ENCODE measurements around the gene LRRC8A. TPM values are rescaled to one million over a fixed set of nuclear protein-coding genes. Genes with fewer than 3 reads are reported as not detected.

Gene LRRC8A
- total RNA-seq, 6 experiments from 2014 or later, result 8.6 to 46.1 (median 22.1) TPM

DNA sequence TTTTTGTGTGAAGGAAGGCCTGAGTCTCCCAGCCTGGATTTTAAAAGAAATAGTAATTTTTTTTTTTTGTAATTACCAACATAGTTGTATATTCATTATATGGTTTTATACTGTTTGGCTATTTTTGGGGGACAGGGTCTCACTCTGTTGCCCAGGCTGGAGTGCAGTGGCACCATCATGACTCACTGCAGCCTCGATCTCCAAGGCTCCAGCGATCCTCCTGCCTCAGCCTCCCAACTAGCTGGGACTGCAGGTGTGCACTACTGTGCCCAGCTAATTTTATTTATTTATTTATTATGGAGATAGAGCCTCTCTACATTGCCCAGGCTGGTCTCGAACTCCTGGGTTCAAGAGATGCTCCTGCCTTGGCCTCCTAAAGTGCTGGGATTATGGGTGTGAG lies 5.1 kb downstream of the LRRC8A start:
- WGBS (ENCODE audit: insufficient coverage, low coverage, low lambda C conversion rate, missing lambda C conversion rate), result 100% methylated on average over 3 of the region's 3 CpGs

DNA sequence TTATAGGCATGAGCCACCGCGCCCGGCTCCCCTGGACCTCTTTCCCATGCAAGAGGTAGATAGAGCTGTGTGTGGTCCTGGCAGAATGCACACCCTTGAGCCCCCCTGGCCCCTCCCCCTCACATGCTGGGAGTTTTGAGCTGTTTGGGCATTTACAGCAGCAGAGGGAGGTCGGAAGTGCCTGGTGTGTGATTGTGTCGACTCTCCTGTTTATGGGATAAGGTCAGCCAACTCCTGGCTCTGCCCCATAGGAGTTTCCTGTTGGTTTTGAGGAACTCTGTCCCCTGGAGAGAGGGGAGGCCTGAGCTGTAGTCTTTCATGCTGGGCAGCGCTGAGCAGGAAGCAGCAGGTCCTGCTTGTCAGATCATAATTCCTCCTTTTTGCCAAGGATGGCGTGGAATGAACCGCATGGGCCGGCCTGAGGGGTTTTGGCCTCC lies 6.0 kb downstream of the LRRC8A start:
- 32% methylated on average over 5 of the region's 9 CpGs for WGBS (ENCODE audit: insufficient coverage, low coverage, low lambda C conversion rate, missing lambda C conversion rate)
- Histone ChIP-seq H3K27me3 (no peaks in the 10 kb centered on the region), H3K27ac (no peak overlapping the region), H3K36me3 (peaks cover 0 to 17% (median 9%) of the 10 kb centered on the region in 4 donors), H3K4me3 (no peak overlapping the region), H3K9me3 (no peaks in the 10 kb centered on the region), H3K4me1 (peaks cover 0 to 29% (median 5%) of the 10 kb centered on the region in 4 donors)
- DNase-seq (no peak), ATAC-seq (no peak)
- intact Hi-C loops (cut with DNase I), result no loop called here
- TF ChIP-seq, protein P1, sequence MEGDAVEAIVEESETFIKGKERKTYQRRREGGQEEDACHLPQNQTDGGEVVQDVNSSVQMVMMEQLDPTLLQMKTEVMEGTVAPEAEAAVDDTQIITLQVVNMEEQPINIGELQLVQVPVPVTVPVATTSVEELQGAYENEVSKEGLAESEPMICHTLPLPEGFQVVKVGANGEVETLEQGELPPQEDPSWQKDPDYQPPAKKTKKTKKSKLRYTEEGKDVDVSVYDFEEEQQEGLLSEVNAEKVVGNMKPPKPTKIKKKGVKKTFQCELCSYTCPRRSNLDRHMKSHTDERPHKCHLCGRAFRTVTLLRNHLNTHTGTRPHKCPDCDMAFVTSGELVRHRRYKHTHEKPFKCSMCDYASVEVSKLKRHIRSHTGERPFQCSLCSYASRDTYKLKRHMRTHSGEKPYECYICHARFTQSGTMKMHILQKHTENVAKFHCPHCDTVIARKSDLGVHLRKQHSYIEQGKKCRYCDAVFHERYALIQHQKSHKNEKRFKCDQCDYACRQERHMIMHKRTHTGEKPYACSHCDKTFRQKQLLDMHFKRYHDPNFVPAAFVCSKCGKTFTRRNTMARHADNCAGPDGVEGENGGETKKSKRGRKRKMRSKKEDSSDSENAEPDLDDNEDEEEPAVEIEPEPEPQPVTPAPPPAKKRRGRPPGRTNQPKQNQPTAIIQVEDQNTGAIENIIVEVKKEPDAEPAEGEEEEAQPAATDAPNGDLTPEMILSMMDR (IDR thresholded peaks at IDR 0.05), result no peak
- TF ChIP-seq POLR2A (IDR thresholded peaks at IDR 0.05), result no peak

More for the DNA sequence above, 5.1 kb downstream of the LRRC8A start:
- ATAC-seq, result no peak
- DNase-seq, result no peak
- Histone ChIP-seq H3K4me3 (no peak overlapping the region), H3K27me3 (no peaks in the 10 kb centered on the region), H3K27ac (no peak overlapping the region), H3K36me3 (peaks cover 0 to 17% (median 9%) of the 10 kb centered on the region in 4 donors), H3K9me3 (no peaks in the 10 kb centered on the region), H3K4me1 (peaks cover 0 to 22% (median under 1%) of the 10 kb centered on the region in 4 donors)
- intact Hi-C loops (cut with DNase I), result no loop called here
- TF ChIP-seq, protein P1 (IDR thresholded peaks at IDR 0.05), result no peak
- TF ChIP-seq POLR2A (IDR thresholded peaks at IDR 0.05), result no peak

DNA sequence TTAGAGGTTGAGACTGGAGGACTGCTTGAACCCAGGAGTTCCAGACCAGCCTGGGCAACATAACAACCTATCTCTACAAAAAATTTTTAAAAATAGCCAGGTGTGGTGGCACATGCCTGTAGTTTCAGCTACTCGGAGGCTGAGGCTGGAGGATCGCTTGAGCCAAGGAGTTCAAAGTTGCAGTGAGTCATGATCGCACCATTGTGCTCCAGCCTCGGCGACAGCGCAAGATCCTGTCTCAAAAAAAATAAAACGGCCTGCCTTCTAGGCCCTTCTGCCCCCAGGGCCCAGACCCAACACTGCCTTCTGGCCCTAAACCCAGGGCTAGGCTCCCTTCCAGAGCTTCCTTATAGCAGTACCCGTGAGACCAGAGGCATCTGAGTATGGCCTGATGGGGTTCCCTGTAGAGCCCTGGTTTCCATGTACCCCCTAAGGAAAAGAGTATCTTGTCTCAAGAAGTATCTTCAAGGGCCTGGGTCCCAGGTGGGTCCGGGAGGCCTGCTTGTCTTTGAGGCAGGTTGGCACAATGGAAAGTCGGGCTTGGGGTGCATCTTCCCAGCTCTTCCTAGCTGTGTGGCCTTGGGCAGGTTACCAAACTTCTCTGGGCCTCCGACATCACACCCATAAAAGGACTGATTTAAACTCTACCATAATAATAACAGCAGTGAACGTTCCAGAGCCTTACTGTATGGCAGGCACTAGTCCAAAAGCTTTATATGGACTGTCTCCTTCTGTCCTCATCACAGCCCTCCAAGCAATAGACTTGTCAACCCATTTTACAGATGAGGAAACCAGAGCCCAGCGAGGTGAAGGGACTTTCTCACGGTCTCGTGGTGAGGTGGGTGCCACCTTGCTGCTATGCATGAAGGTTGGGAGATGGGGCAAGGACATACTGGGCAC lies 9.6 kb downstream of the LRRC8A start:
- peaks cover 0 to 17% (median 6%) of the 10 kb centered on the region in 4 donors for H3K4me1 ChIP-seq
- no peaks in the 10 kb centered on the region for H3K9me3 ChIP-seq
- no peak overlapping the region for H3K4me3 ChIP-seq
- no peak for DNase-seq
- no peak for ATAC-seq
- no peak for TF ChIP-seq POLR2A (IDR thresholded peaks at IDR 0.05)
- TF ChIP-seq, protein P1 (IDR thresholded peaks at IDR 0.05), result no peak
- peaks cover 0 to 12% (median 6%) of the 10 kb centered on the region in 4 donors for H3K36me3 ChIP-seq
- H3K27me3 ChIP-seq, result no peaks in the 10 kb centered on the region
- H3K27ac ChIP-seq, result peak overlapping the region; percentile 46 to 69 (median 63)
- WGBS (ENCODE audit: insufficient coverage, low coverage, low lambda C conversion rate, missing lambda C conversion rate), result 71% methylated on average over 6 of the region's 15 CpGs
- intact Hi-C loops (cut with DNase I), result no loop called here

DNA sequence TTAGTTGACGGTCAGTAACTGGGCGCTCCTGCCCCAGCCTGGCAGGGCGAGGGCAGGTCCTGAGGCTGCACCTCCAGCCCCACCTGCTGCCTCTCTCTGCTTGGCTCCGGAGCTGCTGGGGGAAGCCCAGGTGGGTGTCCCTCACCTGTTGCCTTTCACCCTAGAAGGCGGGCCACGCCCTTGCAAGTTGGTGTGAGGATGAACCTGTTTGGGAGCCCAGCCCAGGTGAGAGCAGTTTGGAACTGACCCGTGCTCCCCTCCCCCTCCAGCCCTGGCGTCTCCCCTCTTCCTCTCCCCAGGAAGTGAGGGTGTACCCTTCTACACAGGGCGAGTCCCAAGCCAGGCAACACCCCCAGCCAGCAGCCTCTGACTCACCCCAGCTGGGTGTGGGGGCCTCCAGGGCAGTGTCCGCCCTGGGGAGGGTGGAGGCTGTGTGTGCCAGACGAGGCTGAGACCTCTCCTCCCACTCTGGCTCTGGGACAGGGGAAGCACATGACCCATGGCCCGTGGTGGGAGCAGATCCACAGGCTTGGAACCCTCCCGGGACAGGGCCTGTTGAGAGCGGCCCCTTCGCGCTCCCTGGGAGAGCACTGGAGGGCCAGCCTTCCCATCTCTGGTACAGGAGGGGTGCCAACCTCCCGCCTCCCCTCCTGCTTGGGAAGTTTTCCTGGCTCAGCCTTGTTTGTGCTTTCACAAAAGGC lies 10.4 kb downstream of the LRRC8A start:
- DNase-seq (peak; percentile 73 to 80 (median 75)), ATAC-seq (peak; percentile 81 to 94 (median 86))
- H3K9me3 ChIP-seq, result no peaks in the 10 kb centered on the region
- peaks cover 0 to 6% (median 5%) of the 10 kb centered on the region in 4 donors for H3K36me3 ChIP-seq
- WGBS (ENCODE audit: insufficient coverage, low coverage, low lambda C conversion rate, missing lambda C conversion rate), result 30% methylated on average over 2 of the region's 17 CpGs
- intact Hi-C loops (cut with DNase I), result no loop called here
- no peak for TF ChIP-seq POLR2A (IDR thresholded peaks at IDR 0.05)
- TF ChIP-seq, protein P1 (IDR thresholded peaks at IDR 0.05), result no peak
- H3K4me3 ChIP-seq, result no peak overlapping the region
- no peaks in the 10 kb centered on the region for H3K27me3 ChIP-seq
- H3K27ac ChIP-seq, result peak overlapping the region; percentile 46 to 69 (median 63)
- H3K4me1 ChIP-seq, result peaks cover 0 to 13% (median 6%) of the 10 kb centered on the region in 4 donors

Data from right lobe of liver (tissue), 6 donors.